ENCODE results near the gene FIZ1.
"Not testable (repeated sequence)": the region's sequence is repeated elsewhere in the genome, so short reads cannot be mapped to it uniquely, and the experiment has no call there.

FIZ1 gene

DNA sequence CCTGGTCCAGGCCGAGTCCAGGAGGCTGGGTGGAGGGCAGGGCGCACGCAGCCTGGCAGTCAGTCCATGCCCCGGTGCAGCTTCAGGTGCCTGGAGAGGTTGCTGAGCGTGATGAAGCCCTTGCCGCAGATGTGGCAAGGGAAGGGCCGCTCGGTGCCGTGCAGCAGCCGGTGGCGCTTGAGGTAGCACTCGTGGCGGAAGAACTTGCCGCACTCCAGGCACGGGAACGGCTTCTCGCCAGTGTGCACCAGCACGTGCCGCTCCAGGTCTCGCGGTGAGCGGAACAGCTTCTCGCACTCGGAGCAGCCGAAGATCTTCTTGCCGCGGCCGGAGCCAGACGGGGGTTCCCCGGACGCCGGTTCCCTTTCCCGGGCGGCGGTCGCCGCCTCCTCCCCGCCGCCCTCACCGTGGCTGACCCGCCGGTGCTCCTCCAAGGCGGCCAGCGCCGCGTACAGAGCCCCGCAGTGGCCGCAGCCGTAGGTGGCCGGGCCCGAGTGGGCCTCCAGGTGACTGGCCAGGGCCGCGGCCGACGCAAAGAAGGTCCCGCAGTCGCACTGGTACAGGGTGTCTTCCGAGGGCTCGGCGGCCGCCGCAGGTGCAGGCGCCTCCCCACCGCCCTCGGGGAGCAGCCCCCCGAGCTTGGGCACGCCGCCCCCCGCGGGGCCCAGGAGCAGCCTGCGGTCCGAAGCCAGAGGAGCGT lies 6.8 kb downstream of the FIZ1 start:
- DNase-seq: no peak

- DNase-seq: no peak
Observed at GRCh38 chr19:55591555-55591954, 7.8 kb downstream of the FIZ1 start.

- no peak for DNase-seq
Observed at GRCh38 chr19:55590617-55591016, 8.7 kb downstream of the FIZ1 start.

- no peak for DNase-seq
Observed at GRCh38 chr19:55590109-55590508, 9.2 kb downstream of the FIZ1 start.

DNA sequence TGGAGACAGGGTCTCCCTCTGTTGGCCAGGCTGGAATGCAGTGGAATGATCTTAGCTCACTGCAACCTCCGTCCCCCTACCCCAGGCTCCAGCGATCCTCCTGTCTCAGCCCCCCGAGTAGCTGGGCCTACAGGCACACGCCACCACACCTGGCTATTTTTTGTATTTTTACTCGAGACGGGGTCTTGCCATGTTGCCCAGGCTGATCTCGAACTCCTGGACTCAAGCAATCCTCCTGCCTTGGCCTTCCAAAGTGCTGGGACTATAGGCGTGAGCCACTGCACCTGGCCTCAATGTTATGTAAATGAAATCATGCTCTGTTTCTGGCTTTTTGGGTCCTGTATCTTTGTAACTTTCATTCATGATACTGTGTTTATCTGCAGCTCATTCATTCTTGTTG lies 10.6 kb downstream of the FIZ1 start:
- DNase-seq: no peak

- DNase-seq: peak; percentile 89
Observed at GRCh38 chr19:55586976-55587668, 12.2 kb downstream of the FIZ1 start.

DNA sequence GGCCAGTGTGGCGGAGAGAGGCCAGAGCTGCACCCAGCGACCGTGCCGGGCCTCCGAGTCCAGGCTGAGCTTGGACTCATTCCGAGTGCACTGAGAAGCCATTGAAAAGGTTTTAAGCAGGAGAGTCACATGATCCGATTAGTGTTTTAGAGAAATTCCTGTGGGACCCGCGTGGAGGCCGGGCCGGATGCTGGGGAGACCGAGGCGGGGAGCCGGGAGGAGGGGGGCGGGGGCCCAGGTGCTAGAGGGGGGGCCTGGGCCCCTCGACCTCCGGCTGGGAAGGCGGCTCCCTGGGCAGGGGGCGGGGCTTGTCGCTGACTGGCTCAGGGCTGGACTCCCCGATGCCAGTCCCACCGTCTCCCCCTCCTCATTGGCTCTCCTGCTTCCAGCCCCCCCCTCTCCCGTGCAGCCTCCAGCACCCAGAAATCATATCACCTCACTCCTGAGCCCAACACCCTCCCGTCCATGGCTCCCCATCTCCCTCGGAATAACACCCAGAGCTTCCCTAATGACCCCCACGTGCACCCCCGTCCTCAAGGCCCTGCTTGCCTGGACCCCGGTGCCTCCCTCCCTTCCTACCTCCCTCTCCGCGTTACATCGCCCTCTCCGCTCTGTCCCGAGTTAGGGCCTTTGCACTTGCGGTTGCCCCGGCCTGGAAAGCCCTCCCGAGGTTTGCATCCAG lies 13.5 kb downstream of the FIZ1 start:
- DNase-seq: peak; percentile 21

DNA sequence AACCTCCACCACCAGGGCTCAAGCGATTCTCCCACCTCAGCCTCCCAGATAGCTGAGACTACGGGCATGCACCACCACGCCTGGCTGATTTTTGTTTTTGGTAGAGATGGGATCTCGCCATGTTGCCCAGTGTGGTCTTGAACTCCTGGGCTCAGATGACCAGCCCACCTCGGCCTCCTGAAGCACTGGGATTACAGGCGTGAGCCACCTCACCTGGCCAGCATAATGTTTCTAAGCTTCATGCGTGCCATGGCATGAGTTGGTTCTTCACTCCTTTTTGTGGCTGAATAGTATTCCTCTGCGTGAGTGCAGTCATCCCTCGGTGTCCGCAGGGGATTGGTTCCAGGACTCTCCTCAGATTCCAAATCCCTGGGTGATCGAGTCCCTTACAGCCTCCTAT lies 14.4 kb downstream of the FIZ1 start:
- no peak for DNase-seq

DNA sequence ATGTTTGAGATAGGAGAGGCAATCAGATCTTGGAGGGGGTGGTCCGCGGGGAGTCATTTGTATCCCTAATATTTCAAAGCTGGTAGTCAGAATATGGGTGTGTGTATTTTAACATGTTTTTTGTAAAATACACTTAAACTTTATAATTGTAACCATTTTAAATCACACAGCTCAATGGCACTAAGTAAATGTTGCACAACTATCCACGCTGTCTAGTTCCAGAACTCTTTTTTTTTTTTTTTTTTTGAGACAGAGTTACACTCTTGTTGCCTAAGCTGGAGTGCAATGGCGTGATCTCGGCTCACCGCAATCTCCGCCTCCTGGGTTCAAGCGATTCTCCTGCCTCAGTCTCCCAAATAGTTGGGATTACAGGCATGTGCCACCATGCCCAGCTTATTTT lies 15.4 kb downstream of the FIZ1 start:
- DNase-seq: not testable (repeated sequence)

GRCh38 chr19:55582284-55582683 lies 17.0 kb downstream of the FIZ1 start:
- not testable (repeated sequence) for DNase-seq

GRCh38 chr19:55581823-55582223 lies 17.5 kb downstream of the FIZ1 start:
- no peak for DNase-seq

GRCh38 chr19:55581145-55581822 lies 18.0 kb downstream of the FIZ1 start:
- no peak for DNase-seq

- peak; percentile 80 for DNase-seq
Observed at GRCh38 chr19:55580628-55581144, 18.6 kb downstream of the FIZ1 start, which contains the start of gene ZNF579. ZNF579 (minus strand) TSS chr19:55580848; CDS start chr19:55579639, 1,209 bp downstream.

- DNase-seq: no peak
Observed at GRCh38 chr19:55579766-55580621, 19.3 kb downstream of the FIZ1 start.

DNA sequence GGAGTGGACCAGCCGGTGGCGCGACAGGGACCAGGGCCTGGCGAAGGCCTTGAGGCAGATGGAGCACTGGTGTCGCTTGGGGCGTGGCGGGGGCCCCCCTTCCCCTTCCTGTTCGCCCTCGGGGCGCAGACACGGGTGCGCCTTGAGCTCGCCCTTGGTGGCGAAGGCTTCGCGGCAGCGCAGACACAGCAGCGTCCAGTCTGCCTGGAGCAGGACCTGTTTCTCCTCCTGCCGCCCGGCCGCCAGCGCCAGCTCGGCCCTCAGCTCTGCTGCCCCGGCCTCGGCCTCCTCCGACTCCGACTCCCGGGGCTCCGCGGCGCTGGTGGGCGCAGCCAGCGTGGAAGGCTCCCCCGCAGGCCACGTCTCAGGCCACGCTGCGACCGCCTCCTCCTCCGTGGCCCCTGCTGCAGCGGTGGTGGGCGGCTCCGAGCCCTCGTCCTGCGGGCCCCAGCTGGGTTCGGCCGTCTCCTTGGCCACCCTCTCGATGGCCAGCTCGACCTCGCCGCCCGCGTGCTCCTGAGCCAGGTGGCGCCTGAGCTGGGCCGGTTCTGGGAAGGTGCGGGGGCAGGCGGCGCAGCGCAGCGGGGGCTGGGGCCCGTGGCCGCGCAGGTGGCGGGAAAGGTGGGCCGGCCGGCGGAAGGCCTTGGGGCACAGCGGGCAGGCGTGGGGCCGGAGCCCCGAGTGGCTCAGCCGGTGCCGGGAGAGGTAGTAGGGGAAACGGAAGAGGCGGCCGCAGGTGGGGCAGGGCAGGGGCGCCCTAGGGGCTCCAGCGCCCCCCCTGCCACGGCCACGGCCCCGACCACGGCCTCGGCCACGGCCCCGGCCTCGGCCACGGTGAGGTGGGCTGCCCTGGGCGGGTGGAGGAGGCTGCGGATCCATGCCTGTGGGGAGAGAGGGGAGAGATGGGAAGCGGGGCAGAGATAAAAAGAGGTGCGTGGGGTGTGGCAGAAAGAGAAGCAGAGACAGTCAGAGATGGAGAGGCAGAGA lies 20.3 kb downstream of the FIZ1 start:
- no peak for DNase-seq

DNA sequence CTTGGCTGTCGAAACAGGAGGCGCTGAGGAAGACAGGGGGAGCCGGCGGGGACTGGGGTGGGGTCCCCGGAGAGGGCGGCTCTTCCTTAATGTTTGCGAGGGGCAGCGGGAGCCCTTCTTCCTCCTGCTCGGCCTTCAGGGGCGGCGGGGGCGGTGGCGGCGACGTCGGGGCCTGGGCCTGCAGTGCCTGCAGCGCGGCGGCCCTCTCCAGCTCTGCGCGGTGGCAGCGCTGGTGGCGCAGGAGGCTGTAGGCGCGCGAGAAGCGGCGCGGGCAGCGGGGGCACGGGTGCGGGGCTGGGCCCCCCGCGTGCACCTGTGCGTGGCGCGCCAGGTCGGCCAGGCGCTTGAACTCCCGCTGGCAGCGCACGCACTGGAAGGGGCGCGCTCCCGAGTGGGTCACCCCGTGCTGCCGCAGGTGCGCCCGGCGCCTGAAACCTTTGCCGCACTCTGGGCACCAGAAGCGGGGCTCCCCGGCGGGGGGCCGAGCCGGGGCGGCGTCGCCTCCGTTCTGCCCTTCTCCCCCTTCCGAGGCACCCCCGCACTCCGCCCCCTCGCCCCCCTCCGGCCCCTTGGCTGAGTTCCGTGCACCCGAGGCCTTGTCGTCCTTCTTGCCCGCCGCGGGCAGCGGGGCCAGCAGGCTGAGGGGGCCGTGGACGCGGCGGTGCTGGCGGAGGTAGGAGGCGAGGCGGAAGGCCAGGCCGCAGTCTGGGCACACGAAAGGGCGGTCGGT lies 21.1 kb downstream of the FIZ1 start:
- no peak for DNase-seq

DNA sequence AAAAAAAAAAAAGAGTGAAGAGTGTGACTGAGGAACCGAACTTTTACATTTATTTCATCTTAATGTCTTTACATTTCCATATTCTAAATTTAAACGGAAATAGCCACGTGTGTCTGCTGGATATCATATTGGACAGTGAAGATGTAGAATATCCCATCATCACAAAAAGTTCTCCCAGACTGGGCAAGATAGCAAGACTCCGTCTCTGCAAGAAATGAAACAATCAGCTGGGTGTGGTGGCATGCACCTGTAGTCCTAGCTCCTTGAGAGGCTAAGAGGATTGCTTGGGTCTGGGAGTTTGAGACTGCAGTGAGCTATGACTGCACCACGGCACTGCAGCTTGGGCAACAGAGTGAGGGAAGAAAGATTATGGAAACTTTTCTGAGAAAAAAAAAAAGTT lies 22.6 kb downstream of the FIZ1 start:
- no peak for DNase-seq

GRCh38 chr19:55573929-55574328 lies 25.4 kb downstream of the FIZ1 start:
- not testable (repeated sequence) for DNase-seq

- DNase-seq: not testable (repeated sequence)
Observed at GRCh38 chr19:55569477-55569876, 29.8 kb downstream of the FIZ1 start.

GRCh38 chr19:55567708-55568328 lies 31.5 kb downstream of the FIZ1 start:
- no peak for DNase-seq

Measured in DMS79 (cell line).